ENCODE data around the gene PLSCR4.
"Not testable (repeated sequence)": the region's sequence is repeated elsewhere in the genome, so short reads cannot be mapped to it uniquely, and the experiment has no call there.

Gene PLSCR4

DNA sequence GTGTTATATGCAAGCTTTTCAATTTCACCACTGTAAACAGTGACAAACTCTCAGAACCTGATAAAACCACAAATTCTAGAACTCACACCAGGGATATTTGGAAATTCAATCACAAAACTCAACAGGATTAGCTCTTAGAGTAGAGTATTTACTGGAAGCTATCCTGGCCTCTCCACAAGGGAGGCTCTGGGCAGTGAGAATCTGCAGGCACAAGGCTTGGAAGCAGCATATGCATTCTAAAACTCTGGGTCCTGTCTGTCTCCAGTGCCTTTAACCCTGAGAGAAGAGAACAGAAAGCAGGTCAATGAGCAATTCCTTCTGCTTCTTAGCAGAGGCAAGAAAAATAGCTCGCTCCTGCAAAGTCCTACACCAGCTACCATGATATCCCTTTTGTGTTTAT is 23.4 kb downstream of the PLSCR4 start:
- no peak overlapping the region for H3K4me3 ChIP-seq (ENCODE audit: low read depth, low read length)
- in situ Hi-C loops (cut with HindIII; ENCODE audit: low sequenced_read_pairs): no loop called here
- TF ChIP-seq, protein P1, sequence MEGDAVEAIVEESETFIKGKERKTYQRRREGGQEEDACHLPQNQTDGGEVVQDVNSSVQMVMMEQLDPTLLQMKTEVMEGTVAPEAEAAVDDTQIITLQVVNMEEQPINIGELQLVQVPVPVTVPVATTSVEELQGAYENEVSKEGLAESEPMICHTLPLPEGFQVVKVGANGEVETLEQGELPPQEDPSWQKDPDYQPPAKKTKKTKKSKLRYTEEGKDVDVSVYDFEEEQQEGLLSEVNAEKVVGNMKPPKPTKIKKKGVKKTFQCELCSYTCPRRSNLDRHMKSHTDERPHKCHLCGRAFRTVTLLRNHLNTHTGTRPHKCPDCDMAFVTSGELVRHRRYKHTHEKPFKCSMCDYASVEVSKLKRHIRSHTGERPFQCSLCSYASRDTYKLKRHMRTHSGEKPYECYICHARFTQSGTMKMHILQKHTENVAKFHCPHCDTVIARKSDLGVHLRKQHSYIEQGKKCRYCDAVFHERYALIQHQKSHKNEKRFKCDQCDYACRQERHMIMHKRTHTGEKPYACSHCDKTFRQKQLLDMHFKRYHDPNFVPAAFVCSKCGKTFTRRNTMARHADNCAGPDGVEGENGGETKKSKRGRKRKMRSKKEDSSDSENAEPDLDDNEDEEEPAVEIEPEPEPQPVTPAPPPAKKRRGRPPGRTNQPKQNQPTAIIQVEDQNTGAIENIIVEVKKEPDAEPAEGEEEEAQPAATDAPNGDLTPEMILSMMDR (IDR thresholded peaks at IDR 0.05; ENCODE audit: low read depth, low read length, missing control alignments): no peak
- DNase-seq (ENCODE audit: low read depth): no peak

GRCh38 chr3:146226881-146227280 is 24.0 kb downstream of the PLSCR4 start:
- DNase-seq (ENCODE audit: low read depth): no peak
- in situ Hi-C loops (cut with HindIII; ENCODE audit: low sequenced_read_pairs): no loop called here
- TF ChIP-seq, protein P1 (IDR thresholded peaks at IDR 0.05; ENCODE audit: low read depth, low read length, missing control alignments): no peak
- H3K4me3 ChIP-seq (ENCODE audit: low read depth, low read length): no peak overlapping the region

- DNase-seq (ENCODE audit: low read depth); H3K4me3 ChIP-seq (ENCODE audit: low read depth, low read length); in situ Hi-C loops (cut with HindIII; ENCODE audit: low sequenced_read_pairs): not testable (repeated sequence)
Measured at GRCh38 chr3:146225458-146225857, 25.4 kb downstream of the PLSCR4 start.

GRCh38 chr3:146223401-146224373 is 27.2 kb downstream of the PLSCR4 start:
- DNase-seq (ENCODE audit: low read depth): no peak
- TF ChIP-seq, protein P1 (IDR thresholded peaks at IDR 0.05; ENCODE audit: low read depth, low read length, missing control alignments): no peak
- in situ Hi-C loops (cut with HindIII; ENCODE audit: low sequenced_read_pairs): no loop called here
- no peak overlapping the region for H3K4me3 ChIP-seq (ENCODE audit: low read depth, low read length)

- no peak for DNase-seq (ENCODE audit: low read depth)
- in situ Hi-C loops (cut with HindIII; ENCODE audit: low sequenced_read_pairs): no loop called here
- no peak overlapping the region for H3K4me3 ChIP-seq (ENCODE audit: low read depth, low read length)
- TF ChIP-seq, protein P1 (IDR thresholded peaks at IDR 0.05; ENCODE audit: low read depth, low read length, missing control alignments): no peak
Measured at GRCh38 chr3:146222204-146223046, 28.5 kb downstream of the PLSCR4 start.

DNA sequence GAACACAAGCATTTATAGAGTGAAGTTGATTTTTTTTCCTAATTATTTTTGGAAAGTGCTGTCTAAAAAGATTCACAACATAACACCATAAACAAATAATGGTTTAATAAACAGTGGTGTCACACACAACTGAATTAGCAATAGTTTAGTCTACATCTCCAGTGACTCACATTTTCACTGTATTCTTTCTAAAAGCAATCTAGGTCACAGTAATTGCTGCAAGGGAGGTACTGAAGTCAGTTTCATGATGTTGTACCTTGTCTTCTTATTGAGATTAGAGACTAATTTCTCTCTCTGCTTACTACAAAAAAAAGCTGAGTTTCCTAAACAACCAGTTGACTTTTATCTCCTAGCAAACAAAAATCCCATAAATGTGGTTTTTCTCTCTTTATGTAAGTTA is 29.6 kb downstream of the PLSCR4 start:
- DNase-seq (ENCODE audit: low read depth): no peak
- H3K4me3 ChIP-seq (ENCODE audit: low read depth, low read length): no peak overlapping the region
- TF ChIP-seq, protein P1 (IDR thresholded peaks at IDR 0.05; ENCODE audit: low read depth, low read length, missing control alignments): no peak
- in situ Hi-C loops (cut with HindIII; ENCODE audit: low sequenced_read_pairs): no loop called here

All from astrocyte of the cerebellum (primary cell).